NCI-H2227 treated with DMSO at 0.1 percent for 48 hours (cell line): ENCODE data around the gene MAP1LC3B2.

Experiments used
- DNase-seq: peaks from one replicate; lab custom pipeline; 2025; lab: John Stamatoyannopoulos, UW

MAP1LC3B2 gene

DNA sequence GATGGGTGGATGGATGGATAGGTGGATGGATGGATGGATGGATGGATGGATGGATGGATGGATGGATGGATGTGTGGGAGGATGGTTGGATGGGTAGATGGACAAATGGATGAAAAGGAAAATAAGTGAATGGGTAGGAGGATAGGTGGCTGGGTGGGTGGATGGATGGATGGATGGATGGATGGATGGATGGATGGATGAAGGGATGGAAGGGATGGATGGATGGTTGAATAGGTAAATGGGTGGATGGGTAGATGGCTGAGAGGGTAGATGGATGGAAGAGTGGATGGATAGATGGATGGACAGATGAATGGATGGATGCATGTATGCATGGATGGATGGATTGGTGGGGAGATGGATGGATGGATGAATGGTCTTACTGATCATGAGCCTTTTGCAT lies 36.5 kb downstream of the MAP1LC3B2 start:
- DNase-seq = no peak

DNA sequence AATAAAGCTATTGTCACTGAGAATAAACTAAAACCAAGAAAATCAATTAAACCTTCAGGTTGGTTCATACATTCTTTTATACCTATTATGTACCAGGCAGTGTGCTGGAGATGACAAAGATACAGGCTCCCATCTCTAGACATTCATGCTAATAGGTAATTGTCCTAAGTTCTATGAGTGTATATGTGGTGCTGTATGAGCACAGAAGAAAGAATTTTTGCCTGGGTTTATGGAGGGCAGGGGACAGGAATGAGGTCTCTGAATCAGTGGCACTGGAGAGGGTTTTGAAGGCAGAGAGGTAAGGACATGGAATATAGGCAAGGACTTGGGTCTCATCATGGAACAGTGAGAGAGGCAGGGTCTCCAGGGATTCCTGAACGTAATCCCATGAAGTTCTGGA lies 38.7 kb downstream of the MAP1LC3B2 start:
- DNase-seq = no peak

DNA sequence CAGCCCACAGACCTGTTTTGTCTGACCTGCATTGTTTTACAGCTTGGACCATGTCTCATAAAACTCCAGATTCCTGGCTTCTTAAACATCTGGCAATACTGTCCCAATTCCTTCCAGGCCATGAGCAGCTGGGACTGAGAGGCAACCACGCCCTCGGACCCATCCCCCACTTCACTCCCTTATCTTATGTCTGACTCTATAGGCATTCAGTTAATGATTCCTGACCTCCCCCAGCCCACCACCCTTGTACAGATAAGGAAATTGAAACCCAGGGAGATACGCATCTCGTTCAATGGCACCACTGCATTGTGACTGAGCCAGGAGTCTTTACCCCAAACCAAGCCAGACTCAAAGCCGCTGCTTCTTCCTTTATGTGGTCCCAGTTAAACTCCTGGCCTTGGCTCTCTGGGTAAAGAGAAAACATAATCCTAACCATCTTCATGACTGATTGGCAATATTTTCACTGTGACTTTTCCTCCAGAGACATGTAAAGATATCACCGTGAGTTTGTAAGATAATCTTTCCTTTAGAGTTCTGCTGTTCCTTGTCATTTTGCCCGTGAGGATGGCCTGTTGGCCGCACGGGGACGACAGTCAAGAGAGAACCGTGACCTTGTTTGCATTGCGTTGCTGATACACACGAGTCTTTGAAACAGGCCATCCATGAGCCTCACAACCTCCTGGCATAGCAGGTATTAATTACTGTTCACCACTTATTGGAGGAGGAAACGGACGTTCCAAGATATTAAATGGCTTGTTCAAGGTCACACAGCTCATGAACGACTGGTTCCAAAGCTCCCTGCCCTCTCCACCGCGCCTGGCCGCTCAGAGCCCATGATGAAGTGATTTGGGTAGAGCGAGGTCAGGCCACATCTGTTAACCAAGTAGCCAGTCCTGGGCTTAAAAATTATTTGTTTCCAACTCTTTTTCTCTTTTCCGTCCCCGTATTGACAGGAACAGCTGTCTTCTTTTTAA lies 39.4 kb downstream of the MAP1LC3B2 start:
- no peak for DNase-seq

DNA sequence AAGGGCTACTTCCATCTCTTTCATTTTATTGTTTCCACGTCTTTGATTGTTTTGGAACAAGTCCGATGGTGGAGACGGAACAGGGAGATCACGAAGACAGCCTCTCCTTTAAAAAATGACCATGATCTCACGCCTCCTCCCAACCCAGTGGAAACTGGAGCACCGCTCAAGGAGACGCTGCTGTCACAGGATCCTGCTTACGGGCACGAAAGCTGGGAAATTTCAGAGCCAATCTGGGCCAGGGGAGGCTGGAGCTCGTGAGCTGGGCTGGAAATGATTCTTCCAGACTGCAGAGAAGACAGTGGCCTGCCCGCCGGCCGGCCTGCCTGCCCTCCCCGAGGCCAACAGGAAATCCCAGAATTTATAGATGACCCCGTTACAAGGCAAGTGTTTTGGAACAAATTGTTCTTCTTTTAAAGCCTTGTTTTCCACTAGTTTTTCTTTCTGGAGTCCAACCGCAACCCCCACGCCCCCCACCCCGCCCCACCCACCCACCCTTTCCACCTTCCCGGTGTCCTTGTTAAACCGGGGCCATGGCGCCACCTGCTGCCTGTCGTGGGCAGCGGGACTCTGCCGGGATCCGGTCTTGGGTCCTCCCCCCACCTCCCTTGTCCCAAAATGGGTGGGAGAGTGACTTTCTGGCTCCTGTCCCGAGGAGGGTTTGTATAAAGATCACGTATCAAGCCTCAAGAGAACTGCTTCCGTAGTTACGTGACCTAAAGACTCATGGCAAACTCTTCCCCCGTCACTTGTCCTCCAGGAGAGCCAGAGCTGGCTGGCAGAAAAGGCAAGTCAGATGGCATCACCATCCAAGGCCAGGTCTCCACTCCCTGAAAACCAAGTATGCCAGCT lies 40.3 kb downstream of the MAP1LC3B2 start:
- no peak for DNase-seq

DNA sequence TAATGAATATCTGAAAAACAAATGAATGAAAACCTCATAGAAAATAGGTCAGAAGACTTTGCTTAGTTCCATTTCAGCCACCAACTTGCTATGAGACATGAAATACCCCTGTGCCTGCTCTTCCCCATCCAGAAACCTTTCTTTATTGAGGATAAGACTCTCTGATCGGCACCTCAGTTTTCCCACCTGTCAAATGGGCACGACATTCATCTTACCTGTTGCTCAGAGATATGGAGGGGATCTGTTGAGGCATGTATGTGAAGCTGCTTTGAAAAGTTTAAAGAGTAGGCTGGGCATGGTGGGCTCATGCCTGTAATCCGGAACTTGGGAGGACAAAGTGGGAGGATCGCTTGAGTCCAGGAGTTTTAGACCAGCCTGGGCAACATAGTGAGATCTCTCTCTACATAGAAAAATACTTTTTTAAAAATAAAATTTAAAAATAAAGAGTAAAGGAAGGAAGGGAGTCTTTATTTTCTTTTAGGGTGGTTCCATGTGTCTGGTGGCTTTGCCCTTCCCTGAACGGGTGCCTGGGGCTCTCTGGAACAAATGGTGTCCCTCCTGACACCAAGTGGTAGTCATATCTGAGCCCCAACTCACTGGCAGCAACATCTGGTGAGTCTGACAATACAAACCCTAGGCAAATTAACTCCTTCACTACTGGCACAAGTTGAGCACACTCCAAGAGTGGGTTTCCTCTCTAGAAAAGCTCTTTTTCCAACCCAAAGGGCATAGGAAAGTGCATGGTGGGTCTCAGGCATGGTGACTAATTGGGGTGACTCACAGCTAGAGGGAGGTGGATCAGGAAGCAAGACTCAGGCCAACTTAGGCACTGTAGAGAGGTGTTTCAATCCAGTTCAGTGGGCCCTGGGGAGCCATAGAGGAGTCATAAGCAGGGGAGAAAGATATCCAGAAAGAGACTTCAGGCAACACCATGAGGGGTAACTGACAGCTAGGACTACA lies 42.1 kb downstream of the MAP1LC3B2 start:
- DNase-seq = no peak

DNA sequence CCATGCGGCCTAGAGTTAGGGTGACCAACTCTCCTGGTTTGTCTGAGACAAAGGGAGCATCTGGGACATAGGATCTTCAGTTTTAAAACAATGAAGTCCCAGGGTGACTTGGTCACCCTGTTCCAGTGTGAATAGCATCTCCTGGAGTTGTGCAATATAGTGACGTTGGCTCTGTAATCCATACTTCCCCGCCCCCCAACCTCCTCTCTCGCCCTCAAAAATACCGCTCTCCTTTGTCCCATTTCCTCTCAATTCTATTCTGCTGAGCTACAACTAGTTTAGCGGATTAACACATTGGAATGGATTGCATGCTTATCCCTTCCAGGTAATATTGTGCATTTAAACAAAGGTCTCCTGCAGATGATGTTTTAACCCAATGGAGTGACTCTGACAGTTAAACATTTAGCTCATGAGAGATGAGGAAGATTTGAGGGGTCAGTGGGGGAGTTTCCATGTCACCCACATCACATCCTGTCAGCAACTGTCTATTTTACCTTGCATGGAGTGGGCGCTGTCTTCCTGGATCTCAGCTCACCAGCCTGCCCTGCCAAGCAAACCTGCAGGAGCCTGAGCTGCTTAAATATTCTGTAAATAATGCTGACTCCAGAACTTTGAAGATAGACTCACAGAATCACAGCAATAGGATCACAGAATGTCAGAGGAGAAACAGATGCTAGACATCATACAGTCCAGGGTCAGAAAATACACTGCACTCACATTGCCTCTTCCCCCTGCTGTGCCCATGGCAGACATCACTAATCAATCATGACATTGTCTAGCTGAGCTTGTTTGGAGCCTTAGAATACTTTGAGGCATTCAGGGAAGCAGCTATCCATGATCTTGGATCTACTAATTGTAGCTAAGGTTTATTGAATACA lies 43.0 kb downstream of the MAP1LC3B2 start:
- no peak for DNase-seq

DNA sequence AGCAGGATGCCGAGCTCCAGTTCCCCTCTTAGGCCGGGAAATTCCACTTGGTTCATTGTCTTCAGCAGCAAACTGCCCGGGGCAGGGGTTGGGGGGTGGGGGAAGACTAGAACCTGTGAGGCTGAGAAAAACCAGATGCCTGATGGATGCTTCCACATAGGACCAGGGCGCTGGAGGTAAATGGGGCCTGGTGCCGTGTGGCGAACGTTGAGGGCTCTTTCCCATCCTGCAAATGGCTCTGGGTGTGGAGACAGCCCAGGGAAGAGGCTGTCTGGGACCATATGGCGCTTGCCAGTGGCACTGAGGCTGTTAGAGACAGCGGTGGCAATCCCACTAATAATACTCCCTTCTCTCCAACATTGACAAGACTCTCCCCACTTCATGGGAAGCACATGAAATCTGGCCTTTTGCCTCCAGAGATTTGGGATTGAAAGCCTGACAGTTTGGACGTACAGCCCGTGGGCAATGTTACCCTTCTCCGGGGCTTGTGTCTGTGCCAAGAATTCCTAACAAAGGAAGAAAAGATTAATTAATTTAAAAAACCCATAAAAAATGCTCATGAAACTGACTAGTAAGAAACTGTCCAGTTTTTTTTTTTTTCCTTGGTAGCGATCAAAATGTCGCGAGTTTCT lies 44.5 kb downstream of the MAP1LC3B2 start:
- DNase-seq = no peak

DNA sequence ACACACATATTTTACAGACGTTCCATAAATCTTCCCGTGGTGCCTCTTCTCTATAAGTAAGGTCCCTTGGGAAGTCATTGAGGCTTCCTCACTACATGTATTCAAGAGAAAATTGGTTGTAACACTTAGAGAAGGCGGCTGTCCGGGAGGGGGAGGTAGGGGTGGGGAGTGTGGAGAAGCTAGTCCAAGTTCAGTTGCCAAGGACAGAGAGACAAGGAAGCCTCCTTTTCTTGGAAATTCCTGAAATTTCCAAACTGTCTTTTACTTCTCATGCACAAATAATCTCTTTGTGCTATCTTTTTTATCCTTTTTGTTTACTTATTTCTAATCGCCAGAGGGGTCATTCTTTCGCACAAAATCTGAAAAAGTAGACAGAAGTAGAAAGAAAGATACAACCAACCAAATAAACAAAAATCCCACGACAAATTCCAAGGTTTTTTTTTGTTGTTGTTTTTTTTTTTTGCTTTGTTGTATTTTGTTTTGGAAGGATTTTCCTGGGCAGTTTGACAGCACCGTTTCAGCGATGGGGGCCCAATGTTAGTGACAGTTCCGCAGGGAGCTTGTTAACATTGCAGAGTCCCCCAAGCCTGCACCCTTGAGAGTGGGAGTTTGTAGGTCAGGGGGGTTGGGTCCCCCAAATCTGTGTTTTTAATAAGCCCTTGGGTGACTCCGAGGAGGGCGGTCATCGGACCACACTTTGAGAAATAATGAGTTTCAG lies 45.2 kb downstream of the MAP1LC3B2 start:
- DNase-seq = no peak

DNA sequence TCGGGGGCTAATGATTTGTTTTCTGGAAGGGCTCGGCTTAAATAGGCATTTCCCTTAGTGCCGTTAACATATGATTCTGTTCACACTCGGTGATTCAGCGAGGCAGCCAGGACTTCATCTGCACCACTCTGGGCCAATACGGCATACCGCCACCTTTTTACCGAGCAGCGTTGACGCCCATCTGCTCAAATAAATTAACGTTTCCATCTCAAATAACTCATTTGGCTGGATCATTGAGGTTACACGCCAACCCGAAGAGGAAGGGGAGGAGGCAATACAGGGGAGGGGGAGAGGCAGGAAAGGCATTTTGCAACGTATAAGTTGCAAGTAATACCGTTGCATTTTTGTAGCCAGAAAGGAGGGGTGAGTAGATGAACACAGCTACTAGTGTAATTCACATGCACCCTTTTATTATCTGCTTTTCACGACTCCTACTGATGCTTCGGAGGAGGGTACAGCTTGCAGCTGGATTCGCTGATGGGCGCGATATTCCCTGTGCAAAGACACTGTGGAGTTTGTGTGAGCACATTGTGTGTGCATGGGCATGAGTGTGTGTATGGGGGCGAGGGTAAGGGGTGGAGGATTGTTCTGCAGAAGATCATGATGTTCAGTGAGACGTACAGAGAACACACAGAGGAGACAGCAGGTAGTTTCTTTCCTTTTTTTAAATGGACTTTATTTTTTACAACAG lies 45.9 kb downstream of the MAP1LC3B2 start:
- DNase-seq = no peak

DNA sequence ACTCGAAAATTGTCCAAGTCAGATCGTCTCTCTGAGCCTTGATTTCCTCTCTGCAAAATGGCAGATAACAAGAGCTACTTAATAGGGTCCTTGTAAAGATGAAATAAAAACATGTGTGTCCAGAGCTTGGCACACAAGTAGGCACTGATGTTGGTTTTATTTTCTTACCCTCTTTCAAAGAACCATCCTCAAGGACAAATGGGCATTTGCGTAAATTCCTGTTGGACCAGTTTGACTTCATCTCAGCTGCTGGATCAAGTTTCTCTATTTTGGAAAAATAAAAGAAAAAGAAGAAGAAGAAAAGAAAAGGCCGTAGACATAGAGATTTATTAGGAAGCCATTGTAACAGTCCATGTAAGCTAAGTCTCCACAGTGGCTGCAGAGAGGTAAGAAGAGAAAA lies 47.2 kb downstream of the MAP1LC3B2 start:
- no peak for DNase-seq

DNA sequence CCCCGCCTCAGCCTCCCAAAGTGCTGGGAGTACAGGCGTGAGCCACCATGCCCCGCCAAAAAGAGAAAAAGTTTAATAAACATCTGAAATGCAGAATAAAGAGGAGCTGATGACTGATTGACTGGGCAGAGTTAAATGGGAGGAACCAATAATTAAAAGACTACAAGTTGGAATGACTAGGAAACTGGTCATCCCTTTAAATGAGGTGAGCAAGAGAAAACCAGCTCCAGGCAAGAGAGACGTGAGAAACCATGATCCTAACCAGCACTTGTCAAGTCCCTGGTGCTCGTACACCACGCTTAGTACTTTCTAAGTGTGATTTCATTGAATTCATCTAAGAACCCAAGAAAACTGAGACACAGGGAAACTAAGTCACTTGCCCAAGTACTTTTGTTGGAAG lies 47.9 kb downstream of the MAP1LC3B2 start:
- no peak for DNase-seq

DNA sequence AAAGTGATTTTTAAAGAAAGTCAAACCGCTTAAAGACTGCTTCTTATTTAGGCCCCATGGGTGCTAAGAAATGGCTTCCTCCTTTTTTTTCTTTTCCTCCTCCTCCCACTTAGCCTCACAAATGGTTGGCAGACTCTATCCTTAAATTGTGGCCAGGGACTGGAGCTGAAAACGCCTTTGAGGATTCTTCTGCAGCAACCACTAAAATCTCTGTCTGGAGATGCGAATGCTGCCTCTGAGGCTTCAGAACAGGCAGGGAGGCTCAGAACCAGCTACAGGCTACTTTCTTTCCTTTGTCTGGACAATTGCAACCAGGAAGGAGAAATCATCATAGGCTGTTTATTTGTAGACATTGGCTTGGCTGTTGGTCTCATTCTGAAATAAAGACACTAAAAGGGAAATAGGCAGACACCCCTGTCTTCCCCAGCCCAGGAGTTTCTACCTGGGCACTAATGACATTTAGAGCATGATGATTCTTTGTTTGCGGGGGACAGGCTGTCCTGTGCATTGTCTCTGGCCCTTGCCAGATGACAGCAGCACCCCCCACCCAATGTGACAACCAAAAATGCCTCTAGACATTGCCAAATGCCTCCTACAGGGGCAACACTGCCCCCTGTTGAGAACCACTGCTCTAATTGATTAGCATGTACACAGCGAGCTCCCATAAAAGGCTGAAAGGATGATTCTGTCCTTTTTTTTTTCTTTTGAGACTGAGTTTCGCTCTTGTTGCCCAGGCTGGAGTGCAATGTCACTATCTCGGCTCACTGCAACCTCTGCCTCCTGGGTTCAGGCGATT lies 50.3 kb downstream of the MAP1LC3B2 start:
- no peak for DNase-seq

DNA sequence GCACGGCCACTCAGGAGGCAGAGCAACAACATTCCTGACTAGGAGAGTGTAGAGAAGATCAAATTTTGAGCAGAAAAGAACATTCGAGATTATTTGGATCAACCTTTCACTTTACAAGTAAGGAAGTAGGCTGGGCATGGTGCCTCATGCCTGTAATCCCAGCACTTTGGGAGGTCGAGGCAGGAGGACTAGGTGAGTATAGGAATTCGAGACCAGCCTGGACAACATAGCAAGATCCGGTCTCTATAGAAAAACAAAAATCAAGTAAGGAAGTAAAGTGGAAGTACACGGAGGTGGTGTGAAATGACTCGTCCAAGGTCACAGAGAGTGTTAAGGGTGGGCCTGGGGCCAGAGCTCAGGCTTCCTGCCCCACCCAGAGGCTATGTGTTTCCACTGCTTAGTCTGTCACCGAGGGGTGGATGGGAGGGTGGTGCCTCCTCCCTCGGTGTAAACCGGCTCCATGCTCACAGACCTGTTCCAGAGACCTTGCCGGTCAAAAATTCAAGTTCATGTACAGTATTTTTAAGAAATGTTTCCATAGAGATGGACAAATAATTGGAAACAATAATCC lies 51.9 kb downstream of the MAP1LC3B2 start:
- no peak for DNase-seq

DNA sequence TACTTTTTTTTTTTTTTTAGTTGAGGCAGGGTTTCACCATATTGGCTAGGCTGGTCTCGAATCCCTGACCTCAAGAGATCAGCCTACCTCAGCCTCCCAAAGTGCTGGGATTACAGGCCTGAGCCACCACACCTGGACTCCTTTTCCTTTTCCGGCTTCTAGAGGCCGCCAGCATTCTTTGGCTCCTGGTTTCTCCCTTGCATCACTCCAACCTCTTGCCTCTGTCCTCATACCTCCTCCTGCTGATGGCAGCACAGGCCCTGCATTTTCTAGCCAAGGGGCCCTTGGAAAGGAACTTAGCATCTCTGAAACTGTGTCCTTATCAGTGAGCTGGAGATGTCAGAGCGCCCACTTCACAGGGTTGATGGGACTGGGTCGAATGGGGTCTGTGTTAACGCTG lies 53.3 kb downstream of the MAP1LC3B2 start:
- no peak for DNase-seq

DNA sequence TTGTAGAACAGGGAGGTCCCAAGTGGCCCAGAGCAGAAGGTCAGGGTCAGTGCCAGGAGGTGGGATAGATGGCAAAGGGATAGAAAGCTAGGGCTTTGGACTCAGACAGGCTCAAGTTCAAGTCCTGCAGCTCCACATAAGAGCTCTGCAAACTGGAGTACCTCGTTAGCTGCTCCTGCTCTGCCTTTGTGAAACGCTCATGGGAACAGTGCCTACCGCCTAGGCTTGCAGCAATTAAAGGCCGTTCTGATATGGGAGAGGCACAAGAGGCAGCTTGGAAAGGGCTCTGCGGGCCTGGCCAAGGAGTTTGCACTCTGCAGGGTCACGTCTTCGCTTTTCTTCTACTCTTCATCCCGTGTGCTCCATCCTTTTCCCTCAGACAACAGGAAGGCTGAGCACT lies 54.1 kb downstream of the MAP1LC3B2 start:
- DNase-seq = no peak

DNA sequence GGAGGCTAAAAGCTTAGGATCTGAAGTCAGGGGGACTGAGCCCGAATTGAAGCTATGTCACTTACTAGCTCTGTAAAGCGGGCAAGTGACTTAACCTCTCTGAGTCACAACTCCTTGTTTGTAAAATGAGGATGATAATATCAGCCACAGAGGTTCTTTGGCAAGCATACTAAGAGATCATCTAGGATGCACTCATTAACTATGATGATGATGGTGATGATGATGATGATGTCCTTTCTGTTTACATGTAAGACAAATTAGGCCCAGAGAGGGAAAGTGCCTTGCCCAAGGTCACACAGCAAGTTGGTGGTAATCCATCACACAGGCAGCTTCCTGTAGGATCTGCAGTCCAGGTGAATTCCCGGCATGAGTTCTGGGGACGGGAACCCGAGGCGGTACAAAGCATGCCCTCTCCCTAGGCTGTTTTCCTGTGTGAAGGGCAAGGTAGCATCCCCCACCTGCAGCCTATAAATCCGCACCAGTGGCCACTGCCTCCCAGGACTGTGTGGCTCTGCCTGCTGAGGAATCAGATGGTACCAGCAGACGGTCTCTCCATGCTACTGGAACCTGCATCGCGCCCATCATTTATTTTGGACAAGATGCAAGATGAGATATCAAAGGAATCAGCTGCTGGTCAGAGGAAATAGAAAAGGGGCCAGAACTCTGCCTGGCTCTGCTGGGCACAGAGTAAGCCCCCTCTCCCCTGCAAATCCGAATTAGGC lies 55.2 kb downstream of the MAP1LC3B2 start:
- no peak for DNase-seq
